Measurements from ENCODE around the gene BHLHE40. TPM values are rescaled to one million over a fixed set of nuclear protein-coding genes. Genes with fewer than 3 reads are reported as not detected.

BHLHE40 gene
- total RNA-seq, 1 donor from 2014 or later: 174 TPM

DNA sequence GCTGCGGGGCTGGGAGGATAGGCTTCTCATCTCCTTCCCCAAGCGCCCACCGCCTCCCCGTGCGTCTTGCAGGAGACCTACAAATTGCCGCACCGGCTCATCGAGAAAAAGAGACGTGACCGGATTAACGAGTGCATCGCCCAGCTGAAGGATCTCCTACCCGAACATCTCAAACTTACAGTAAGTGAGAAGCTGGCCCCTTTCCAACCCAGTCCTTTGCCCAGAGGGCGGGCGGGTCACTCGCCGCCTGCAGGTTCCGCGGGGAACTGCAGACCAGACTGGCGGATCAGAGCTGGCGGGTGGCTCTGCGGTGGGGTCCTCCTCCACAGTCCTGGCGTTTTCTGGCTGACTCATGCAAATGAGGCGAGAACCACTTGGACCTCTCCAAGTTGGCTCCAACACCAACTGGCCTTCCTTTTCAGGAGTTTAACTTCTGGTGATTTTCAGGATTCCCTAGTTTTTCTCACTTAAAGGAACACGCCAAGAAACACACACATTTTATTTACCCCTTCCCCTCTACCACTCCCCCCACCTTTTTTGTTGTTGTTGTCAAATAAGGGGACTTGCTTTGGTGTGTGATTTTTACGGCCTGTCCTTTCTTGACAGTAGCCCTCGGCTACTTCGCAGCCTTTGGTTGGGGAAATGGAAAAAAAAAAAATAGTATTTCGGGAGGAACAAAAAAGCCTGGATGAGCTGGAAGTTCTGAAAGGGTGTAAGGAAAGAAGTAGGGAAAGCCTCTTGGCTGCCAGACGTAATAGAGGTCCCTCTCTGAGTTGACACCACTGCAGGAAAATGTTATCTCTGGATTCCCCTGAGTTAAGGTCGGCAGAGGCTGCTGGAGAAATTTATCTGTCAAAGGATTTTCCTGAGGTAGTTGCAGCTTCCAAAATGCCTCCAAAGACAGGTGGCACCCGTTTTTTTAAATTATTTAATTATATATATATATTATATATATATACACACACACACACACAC lies 1.3 kb downstream of the BHLHE40 start:
- TF ChIP-seq, protein P1, sequence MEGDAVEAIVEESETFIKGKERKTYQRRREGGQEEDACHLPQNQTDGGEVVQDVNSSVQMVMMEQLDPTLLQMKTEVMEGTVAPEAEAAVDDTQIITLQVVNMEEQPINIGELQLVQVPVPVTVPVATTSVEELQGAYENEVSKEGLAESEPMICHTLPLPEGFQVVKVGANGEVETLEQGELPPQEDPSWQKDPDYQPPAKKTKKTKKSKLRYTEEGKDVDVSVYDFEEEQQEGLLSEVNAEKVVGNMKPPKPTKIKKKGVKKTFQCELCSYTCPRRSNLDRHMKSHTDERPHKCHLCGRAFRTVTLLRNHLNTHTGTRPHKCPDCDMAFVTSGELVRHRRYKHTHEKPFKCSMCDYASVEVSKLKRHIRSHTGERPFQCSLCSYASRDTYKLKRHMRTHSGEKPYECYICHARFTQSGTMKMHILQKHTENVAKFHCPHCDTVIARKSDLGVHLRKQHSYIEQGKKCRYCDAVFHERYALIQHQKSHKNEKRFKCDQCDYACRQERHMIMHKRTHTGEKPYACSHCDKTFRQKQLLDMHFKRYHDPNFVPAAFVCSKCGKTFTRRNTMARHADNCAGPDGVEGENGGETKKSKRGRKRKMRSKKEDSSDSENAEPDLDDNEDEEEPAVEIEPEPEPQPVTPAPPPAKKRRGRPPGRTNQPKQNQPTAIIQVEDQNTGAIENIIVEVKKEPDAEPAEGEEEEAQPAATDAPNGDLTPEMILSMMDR (IDR thresholded peaks at IDR 0.05; ENCODE audit: insufficient read depth, low read length, poor library complexity, severe bottlenecking): peak; percentile 99
- H3K36me3 ChIP-seq (ENCODE audit: control insufficient read depth, insufficient read depth, low read length): peaks cover 6% of the 10 kb centered on the region
- H3K4me3 ChIP-seq (ENCODE audit: low read depth, low read length): peak overlapping the region; percentile 95
- DNase-seq (ENCODE audit: low read depth): no peak
- no peaks in the 10 kb centered on the region for H3K27me3 ChIP-seq (ENCODE audit: control insufficient read depth, insufficient read depth, low read length)

DNA sequence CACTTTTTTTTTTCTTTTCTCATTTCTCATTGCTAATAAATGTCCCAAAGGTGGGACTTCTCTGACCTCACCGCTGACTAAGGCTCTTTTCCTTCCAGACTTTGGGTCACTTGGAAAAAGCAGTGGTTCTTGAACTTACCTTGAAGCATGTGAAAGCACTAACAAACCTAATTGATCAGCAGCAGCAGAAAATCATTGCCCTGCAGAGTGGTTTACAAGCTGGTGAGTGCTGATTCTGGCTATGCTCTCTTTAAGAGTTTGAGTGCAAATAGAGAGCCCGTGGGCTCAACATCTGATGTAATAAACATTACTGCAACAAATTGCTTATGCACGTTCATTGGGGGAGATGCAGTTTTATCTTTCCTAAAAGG lies 2.0 kb downstream of the BHLHE40 start:
- TF ChIP-seq, protein P1 (IDR thresholded peaks at IDR 0.05; ENCODE audit: insufficient read depth, low read length, poor library complexity, severe bottlenecking): no peak
- Histone ChIP-seq H3K36me3 (ENCODE audit: control insufficient read depth, insufficient read depth, low read length) (peaks cover 6% of the 10 kb centered on the region), H3K27me3 (ENCODE audit: control insufficient read depth, insufficient read depth, low read length) (no peaks in the 10 kb centered on the region), H3K4me3 (ENCODE audit: low read depth, low read length) (peak overlapping the region; percentile 95)
- no peak for DNase-seq (ENCODE audit: low read depth)

DNA sequence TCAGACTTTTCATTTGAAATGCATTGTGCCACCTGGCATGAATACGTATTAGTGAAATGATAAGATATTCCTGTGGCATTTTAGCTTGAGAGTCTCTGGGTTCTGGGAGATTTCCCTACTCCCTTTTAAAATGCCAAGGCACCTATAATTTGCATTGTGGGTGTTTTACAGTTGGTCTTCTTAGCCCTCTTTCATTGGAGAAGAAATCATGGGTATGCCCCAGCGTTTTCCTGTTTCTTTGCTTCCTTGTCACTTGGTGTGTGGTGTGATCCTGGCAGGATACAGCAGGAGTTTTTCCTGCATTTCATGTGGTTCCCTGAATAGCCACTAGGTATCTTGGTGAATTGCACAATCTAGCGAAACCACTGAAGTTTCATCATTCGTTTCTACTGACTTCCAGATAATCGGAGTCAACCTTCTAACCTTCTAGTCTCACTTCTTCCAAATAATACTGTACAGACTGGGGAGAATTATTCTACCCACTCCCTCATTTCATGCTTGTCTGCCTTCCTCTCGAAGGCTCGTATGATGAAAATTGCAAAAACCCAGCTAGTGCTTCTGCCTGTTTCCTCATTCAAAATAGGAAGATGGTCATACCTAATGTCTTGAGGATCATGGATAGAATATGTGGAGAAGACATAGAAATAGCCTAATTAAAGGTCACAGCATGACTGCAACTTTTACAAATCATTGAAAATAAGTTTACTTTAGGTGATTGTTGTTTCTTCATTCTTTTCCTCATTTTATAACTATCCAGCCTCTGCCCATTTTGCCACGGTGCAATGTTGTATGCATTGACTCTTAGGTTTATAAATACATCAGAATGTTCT lies 2.6 kb downstream of the BHLHE40 start:
- Histone ChIP-seq H3K36me3 (ENCODE audit: control insufficient read depth, insufficient read depth, low read length) (peaks cover 6% of the 10 kb centered on the region), H3K4me3 (ENCODE audit: low read depth, low read length) (peak overlapping the region; percentile 95), H3K27me3 (ENCODE audit: control insufficient read depth, insufficient read depth, low read length) (no peaks in the 10 kb centered on the region)
- TF ChIP-seq, protein P1 (IDR thresholded peaks at IDR 0.05; ENCODE audit: insufficient read depth, low read length, poor library complexity, severe bottlenecking): peak; percentile 36
- DNase-seq (ENCODE audit: low read depth): no peak

DNA sequence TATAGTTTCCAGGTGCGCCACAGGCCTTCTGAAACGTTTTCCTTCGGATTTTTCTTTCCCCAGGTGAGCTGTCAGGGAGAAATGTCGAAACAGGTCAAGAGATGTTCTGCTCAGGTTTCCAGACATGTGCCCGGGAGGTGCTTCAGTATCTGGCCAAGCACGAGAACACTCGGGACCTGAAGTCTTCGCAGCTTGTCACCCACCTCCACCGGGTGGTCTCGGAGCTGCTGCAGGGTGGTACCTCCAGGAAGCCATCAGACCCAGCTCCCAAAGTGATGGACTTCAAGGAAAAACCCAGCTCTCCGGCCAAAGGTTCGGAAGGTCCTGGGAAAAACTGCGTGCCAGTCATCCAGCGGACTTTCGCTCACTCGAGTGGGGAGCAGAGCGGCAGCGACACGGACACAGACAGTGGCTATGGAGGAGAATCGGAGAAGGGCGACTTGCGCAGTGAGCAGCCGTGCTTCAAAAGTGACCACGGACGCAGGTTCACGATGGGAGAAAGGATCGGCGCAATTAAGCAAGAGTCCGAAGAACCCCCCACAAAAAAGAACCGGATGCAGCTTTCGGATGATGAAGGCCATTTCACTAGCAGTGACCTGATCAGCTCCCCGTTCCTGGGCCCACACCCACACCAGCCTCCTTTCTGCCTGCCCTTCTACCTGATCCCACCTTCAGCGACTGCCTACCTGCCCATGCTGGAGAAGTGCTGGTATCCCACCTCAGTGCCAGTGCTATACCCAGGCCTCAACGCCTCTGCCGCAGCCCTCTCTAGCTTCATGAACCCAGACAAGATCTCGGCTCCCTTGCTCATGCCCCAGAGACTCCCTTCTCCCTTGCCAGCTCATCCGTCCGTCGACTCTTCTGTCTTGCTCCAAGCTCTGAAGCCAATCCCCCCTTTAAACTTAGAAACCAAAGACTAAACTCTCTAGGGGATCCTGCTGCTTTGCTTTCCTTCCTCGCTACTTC lies 3.8 kb downstream of the BHLHE40 start:
- DNase-seq (ENCODE audit: low read depth): no peak
- peaks cover 6% of the 10 kb centered on the region for H3K36me3 ChIP-seq (ENCODE audit: control insufficient read depth, insufficient read depth, low read length)
- TF ChIP-seq, protein P1 (IDR thresholded peaks at IDR 0.05; ENCODE audit: insufficient read depth, low read length, poor library complexity, severe bottlenecking): no peak
- H3K27me3 ChIP-seq (ENCODE audit: control insufficient read depth, insufficient read depth, low read length): no peaks in the 10 kb centered on the region
- peak overlapping the region; percentile 95 for H3K4me3 ChIP-seq (ENCODE audit: low read depth, low read length)

DNA sequence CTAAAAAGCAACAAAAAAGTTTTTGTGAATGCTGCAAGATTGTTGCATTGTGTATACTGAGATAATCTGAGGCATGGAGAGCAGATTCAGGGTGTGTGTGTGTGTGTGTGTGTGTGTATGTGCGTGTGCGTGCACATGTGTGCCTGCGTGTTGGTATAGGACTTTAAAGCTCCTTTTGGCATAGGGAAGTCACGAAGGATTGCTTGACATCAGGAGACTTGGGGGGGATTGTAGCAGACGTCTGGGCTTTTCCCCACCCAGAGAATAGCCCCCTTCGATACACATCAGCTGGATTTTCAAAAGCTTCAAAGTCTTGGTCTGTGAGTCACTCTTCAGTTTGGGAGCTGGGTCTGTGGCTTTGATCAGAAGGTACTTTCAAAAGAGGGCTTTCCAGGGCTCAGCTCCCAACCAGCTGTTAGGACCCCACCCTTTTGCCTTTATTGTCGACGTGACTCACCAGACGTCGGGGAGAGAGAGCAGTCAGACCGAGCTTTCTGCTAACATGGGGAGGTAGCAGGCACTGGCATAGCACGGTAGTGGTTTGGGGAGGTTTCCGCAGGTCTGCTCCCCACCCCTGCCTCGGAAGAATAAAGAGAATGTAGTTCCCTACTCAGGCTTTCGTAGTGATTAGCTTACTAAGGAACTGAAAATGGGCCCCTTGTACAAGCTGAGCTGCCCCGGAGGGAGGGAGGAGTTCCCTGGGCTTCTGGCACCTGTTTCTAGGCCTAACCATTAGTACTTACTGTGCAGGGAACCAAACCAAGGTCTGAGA lies 4.7 kb downstream of the BHLHE40 start:
- DNase-seq (ENCODE audit: low read depth): no peak
- peak overlapping the region; percentile 95 for H3K4me3 ChIP-seq (ENCODE audit: low read depth, low read length)
- H3K27me3 ChIP-seq (ENCODE audit: control insufficient read depth, insufficient read depth, low read length): no peaks in the 10 kb centered on the region
- peaks cover 6% of the 10 kb centered on the region for H3K36me3 ChIP-seq (ENCODE audit: control insufficient read depth, insufficient read depth, low read length)
- TF ChIP-seq, protein P1 (IDR thresholded peaks at IDR 0.05; ENCODE audit: insufficient read depth, low read length, poor library complexity, severe bottlenecking): no peak

Data from kidney epithelial cell (primary cell).